Smooth muscle cell (in vitro differentiated cells): ENCODE data around the gene SLC27A1. TPM values are rescaled to one million over a fixed set of nuclear protein-coding genes. Genes with fewer than 3 reads are reported as not detected.
"Not testable (repeated sequence)": the region's sequence is repeated elsewhere in the genome, so short reads cannot be mapped to it uniquely, and the experiment has no call there.

Source experiments
- DNase-seq: peaks from one replicate; lab custom pipeline; 2025; ENCODE audit not compliant: unreplicated experiment; lab: John Stamatoyannopoulos, UW
- H2AFZ ChIP-seq: fragments of 200-600 bp; sonication (generic); 2 replicates; pipeline ENCODE4 v1.6.0; 2016; ENCODE audit warnings: antibody characterized with exemption, low read depth, mild to moderate bottlenecking
- H3F3A ChIP-seq: fragments of 200-600 bp; sonication (generic); 2 replicates; pipeline ENCODE4 v1.6.0; 2017; ENCODE audit warnings: antibody characterized with exemption, low read depth
- H3K27ac ChIP-seq: fragments of 200-600 bp; sonication (generic); 2 replicates; pipeline ENCODE4 v1.5.1; 2016; ENCODE audit warnings: low read depth, mild to moderate bottlenecking
- H3K27me3 ChIP-seq: fragments of 200-600 bp; sonication (generic); 2 replicates; pipeline ENCODE4 v1.6.1; 2016; ENCODE audit warnings: low read depth, mild to moderate bottlenecking
- H3K36me3 ChIP-seq: fragments of 200-600 bp; sonication (generic); 2 replicates; pipeline ENCODE4 v1.5.1; 2016; ENCODE audit warnings: low read depth
- H3K4me1 ChIP-seq: fragments of 200-600 bp; sonication (generic); 2 replicates; pipeline ENCODE4 v1.5.1; 2016; ENCODE audit warnings: low read depth
- H3K4me2 ChIP-seq: fragments of 200-600 bp; sonication (generic); 2 replicates; pipeline ENCODE4 v1.6.0; 2016; ENCODE audit warnings: mild to moderate bottlenecking
- H3K4me3 ChIP-seq: fragments of 200-600 bp; sonication (generic); 2 replicates; pipeline ENCODE4 v1.5.1; 2016; ENCODE audit warnings: mild to moderate bottlenecking
- H3K79me2 ChIP-seq: fragments of 200-600 bp; sonication (generic); 2 replicates; pipeline ENCODE4 v1.6.0; 2016; ENCODE audit warnings: low read depth, mild to moderate bottlenecking
- H3K9ac ChIP-seq: fragments of 200-600 bp; sonication (generic); 2 replicates; pipeline ENCODE4 v1.6.0; 2016; ENCODE audit warnings: low read depth
- H3K9me3 ChIP-seq: fragments of 200-600 bp; sonication (generic); replicated peaks from 2 replicates; pipeline ENCODE4 v1.5.1; 2016; ENCODE audit warnings: low read depth
- H4K20me1 ChIP-seq: fragments of 200-600 bp; sonication (generic); 2 replicates; pipeline ENCODE4 v1.6.0; 2016; ENCODE audit warnings: low read depth
- WGBS: methylation state at CpG from one replicate; pipeline ENCODE4 v1.1.7; 2016; ENCODE audit warnings: low lambda C conversion rate; 5-methylcytosine and 5-hydroxymethylcytosine counted together
- polyA plus RNA-seq: library from polyadenylated mRNA; unstranded; fragments of >200 nt; fragmentation: Nextera tagmentation; extraction: Ambion mirVana; gene quantifications from 2 replicates; pipeline ENCODE4 v1.2.1, GENCODE V29; 2016
- total RNA-seq: library from RNA; depleted of rRNA; stranded (reverse); fragments of >200 nt; gene quantifications from 2 replicates; pipeline ENCODE4 v1.2.3, GENCODE V29; 2014
- TF ChIP-seq, protein P1 (sequence below): fragments of 200-600 bp; sonication (generic); IDR thresholded peaks from 2 replicates; pipeline ENCODE4 v1.5.1; 2017; ENCODE audit warnings: borderline replicate concordance, mild to moderate bottlenecking, antibody characterized with exemption; ENCODE audit not compliant: insufficient read depth, poor library complexity, severe bottlenecking

Gene SLC27A1
- total and polyA plus RNA-seq, 2 experiments from 2014 or later, result 9.7 to 11.5 TPM

DNA sequence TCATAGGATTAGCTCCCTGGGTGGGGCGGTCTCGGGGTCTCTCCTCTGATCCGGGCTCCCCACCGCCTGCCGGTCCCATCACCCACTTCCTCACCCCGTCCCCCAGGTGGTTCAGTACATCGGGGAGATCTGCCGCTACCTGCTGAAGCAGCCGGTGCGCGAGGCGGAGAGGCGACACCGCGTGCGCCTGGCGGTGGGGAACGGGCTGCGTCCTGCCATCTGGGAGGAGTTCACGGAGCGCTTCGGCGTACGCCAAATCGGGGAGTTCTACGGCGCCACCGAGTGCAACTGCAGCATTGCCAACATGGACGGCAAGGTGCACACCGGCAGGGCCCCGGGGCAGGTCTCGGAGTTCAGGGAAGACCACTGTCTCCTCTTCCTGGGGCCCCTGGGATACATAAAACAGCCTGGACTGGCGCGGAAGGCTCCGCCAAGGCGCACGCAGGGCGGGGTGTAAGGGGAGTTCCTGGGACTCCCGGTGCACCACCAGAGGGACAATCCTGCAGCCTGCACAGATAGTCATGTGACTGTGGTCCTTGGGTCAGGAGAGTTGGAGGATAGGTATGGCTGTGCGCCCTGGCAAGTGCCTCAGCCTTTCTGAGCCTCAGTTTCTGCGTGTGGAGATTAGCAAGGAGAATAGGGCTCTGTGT, 26.9 kb downstream of the SLC27A1 start:
- peaks cover 5% of the 10 kb centered on the region for H3F3A ChIP-seq
- H3K4me1 ChIP-seq, result no peaks in the 10 kb centered on the region
- H3K27ac ChIP-seq, result no peak overlapping the region
- H3K27me3 ChIP-seq, result no peaks in the 10 kb centered on the region
- H3K9me3 ChIP-seq, result no peaks in the 10 kb centered on the region
- 73% methylated on average over 41 of the region's 41 CpGs for WGBS
- TF ChIP-seq, protein P1, sequence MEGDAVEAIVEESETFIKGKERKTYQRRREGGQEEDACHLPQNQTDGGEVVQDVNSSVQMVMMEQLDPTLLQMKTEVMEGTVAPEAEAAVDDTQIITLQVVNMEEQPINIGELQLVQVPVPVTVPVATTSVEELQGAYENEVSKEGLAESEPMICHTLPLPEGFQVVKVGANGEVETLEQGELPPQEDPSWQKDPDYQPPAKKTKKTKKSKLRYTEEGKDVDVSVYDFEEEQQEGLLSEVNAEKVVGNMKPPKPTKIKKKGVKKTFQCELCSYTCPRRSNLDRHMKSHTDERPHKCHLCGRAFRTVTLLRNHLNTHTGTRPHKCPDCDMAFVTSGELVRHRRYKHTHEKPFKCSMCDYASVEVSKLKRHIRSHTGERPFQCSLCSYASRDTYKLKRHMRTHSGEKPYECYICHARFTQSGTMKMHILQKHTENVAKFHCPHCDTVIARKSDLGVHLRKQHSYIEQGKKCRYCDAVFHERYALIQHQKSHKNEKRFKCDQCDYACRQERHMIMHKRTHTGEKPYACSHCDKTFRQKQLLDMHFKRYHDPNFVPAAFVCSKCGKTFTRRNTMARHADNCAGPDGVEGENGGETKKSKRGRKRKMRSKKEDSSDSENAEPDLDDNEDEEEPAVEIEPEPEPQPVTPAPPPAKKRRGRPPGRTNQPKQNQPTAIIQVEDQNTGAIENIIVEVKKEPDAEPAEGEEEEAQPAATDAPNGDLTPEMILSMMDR, result no peak
- H3K79me2 ChIP-seq, result peaks cover 7% of the 10 kb centered on the region
- no peaks in the 10 kb centered on the region for H3K36me3 ChIP-seq
- H4K20me1 ChIP-seq, result peaks cover 26% of the 10 kb centered on the region
- no peak overlapping the region for H3K9ac ChIP-seq
- no peak overlapping the region for H3K4me2 ChIP-seq
- DNase-seq, result no peak
- no peak overlapping the region for H3K4me3 ChIP-seq
- H2AFZ ChIP-seq, result no peak overlapping the region

- 67% methylated on average over 12 of the region's 12 CpGs for WGBS
- H3K27ac ChIP-seq, result peak overlapping the region; percentile 93
- not testable (repeated sequence) for H3K4me3 ChIP-seq
Measured at GRCh38 chr19:17499025-17499424, 28.7 kb downstream of the SLC27A1 start.

GRCh38 chr19:17499648-17500446, 29.5 kb downstream of the SLC27A1 start:
- peak overlapping the region; percentile 80 for H3K4me2 ChIP-seq
- DNase-seq, result peak; percentile 32

More at GRCh38 chr19:17499025-17499424, 28.7 kb downstream of the SLC27A1 start:
- H3K9me3 ChIP-seq, H3K36me3 ChIP-seq, H2AFZ ChIP-seq, H3K9ac ChIP-seq, H3K27me3 ChIP-seq, H3K4me1 ChIP-seq, H3K4me2 ChIP-seq, DNase-seq, H3F3A ChIP-seq: not testable (repeated sequence)
- Histone ChIP-seq H3K79me2 (peaks cover 19% of the 10 kb centered on the region), H4K20me1 (peaks cover 28% of the 10 kb centered on the region)

More at GRCh38 chr19:17499648-17500446, 29.5 kb downstream of the SLC27A1 start:
- H3K4me3 ChIP-seq, result no peak overlapping the region
- no peaks in the 10 kb centered on the region for H3K27me3 ChIP-seq
- H3K36me3 ChIP-seq, result no peaks in the 10 kb centered on the region
- H3K4me1 ChIP-seq, result no peaks in the 10 kb centered on the region
- 50% methylated on average over 21 of the region's 21 CpGs for WGBS
- H3K9ac ChIP-seq, result peak overlapping the region; percentile 71
- peak overlapping the region; percentile 68 for H2AFZ ChIP-seq
- TF ChIP-seq, protein P1, result no peak
- H4K20me1 ChIP-seq, result peaks cover 34% of the 10 kb centered on the region
- H3K79me2 ChIP-seq, result peaks cover 25% of the 10 kb centered on the region
- H3F3A ChIP-seq, result peaks cover 8% of the 10 kb centered on the region
- H3K9me3 ChIP-seq, result no peaks in the 10 kb centered on the region
- peak overlapping the region; percentile 93 for H3K27ac ChIP-seq
